ENCODE data around the gene LPCAT1.

Gene LPCAT1

DNA sequence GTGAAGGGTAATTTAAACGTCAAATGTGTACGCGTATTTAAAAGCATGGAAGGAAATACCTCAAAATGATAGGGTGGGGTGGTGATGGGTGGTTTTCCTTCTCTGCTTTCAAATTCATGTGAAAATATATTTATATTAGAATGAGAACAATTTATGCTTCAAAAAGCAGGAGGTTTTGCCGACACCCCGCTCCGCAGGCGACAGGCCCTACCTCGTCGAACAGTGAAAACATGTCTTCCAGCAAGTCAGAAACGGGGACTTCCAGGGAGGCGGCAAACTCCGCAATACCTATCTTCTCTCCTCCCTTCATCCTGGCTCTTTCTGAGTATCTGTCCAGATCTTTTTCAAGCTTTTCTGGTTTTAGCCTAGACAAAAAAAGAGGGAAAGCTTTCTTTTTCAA, 50.0 kb downstream of the LPCAT1 start:
- no peak for DNase-seq (ENCODE audit: low read depth)
- H3K4me3 ChIP-seq (ENCODE audit: low read depth, low read length), result no peak overlapping the region

DNA sequence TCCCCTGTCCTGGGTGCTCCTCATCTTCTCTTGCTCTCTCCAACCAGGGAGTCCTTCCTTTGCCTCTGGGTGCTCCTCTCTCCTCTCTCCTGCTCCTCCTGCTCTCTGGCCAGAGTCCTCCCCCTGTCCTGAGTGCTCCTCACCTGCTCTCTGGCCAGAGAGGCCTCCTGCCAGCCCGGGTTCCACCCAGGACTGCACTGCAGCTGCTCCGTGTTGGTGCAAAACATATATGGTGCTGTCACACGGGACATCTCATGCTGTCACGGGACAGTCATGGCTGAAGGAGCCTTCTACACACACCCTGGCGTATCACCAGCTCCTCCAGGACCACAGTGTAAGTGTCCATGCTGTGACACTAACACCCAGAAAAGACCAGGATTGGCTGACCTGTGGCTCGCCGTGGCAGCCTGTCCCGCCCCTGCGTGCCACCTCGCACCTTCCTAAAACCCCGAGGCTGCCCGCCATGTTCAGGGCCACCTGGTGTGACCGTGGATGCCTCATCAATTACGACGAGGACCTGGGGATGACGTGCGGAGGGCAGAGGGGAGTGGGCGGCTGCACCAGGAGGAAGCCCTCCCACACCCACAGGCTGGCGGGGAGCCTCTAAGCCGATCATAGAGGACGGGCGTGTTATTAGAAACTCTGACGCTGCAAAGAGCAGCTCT, 50.7 kb downstream of the LPCAT1 start:
- H3K4me3 ChIP-seq (ENCODE audit: low read depth, low read length), result no peak overlapping the region
- no peak for DNase-seq (ENCODE audit: low read depth)

DNA sequence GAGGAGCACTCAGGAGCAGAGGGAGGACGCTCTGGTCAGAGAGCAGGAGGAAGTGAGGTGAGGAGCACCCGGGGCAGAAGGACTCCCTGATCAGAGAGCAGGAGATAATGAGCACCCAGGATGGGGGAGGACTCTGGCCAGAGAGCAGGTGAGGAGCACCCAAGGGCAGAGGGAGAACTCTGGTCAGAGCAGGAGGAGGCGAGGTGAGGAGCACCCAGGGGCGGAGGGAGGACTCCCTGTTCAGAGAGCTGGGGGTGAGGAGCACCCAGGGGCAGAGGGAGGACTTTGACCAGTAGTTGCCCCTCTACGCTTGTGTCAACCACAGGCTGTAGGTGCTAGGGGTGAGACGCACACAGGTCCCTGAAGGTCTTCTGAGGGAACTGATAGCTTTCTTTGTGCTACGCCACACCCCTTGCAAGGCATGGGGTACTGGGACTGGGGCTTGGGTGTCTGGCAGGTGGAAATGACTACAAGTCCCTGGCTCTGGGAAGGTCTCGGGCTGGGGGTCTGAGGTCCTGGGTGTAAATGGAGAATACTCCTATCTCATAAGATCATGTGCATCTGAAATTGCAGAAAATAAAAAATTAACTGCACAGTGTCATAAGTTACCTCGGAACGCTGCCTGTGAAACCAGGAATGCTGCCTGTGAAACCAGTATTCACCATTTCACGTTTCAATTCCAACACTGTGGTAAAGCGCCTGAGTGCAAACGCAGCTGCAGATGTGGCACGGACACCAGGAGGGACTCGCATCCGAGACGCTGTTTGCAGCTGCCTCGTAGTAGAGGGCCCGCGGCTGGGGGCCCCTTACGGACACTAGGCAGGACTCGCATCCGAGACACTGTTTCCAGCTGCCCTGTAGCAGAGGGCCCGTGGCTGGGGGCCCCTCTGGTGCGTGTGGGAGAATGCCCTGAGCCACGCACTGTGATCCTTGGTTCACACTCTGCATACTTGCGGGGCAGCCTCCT, 51.5 kb downstream of the LPCAT1 start:
- no peak overlapping the region for H3K4me3 ChIP-seq (ENCODE audit: low read depth, low read length)
- no peak for DNase-seq (ENCODE audit: low read depth)

DNA sequence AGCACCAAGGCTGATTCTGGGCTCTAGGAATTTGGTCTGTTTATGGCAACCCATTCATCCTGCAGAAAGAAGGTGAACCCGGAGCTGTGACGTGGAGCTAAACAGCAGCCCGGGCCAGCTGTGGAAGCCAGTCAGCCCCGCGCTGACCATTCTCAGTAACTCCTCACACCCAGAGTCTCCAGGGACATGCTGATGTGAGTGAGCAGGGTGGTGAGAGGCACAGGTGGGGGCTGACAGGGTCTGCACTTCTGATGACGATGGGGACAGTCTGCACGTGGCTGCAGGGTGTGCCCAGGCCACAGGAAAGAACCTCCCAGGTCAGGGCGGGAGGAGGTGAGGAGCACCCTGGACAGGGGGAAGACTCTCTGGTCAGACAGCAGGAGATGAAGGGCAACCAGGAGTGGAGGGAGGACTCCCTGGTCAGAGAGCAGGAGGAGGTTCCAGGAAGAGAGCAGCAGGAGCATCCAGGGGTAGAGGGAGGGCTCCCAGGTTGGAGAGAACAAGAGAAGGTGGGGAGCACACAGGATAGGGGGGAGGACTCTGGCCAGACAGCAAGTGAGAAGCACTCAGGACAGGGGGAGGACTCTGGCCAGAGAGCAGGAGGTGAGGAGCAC, 52.4 kb downstream of the LPCAT1 start:
- DNase-seq (ENCODE audit: low read depth), result no peak
- H3K4me3 ChIP-seq (ENCODE audit: low read depth, low read length), result no peak overlapping the region

DNA sequence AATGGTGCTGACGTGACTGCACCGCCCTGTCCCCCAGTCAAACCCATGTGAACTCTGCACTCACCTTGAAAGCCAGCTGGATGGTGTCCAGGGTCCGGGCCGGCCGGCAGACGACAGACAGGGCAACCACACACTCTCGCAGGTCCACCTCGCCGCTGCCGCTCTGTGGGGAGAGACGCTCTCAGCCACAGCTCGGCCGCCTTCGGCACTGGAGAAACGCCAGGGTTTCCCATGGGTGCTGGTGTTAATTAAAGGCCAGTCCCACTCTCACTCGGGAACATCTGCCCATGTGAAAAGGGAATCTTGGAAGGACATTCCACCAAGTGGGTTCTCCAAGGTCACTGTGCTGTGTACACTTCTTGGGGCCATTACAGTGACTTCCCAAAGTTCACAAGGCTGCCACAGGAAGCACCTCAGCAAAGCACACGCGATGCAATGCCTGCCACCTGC, 53.0 kb downstream of the LPCAT1 start:
- H3K4me3 ChIP-seq (ENCODE audit: low read depth, low read length), result no peak overlapping the region
- DNase-seq (ENCODE audit: low read depth), result no peak

DNA sequence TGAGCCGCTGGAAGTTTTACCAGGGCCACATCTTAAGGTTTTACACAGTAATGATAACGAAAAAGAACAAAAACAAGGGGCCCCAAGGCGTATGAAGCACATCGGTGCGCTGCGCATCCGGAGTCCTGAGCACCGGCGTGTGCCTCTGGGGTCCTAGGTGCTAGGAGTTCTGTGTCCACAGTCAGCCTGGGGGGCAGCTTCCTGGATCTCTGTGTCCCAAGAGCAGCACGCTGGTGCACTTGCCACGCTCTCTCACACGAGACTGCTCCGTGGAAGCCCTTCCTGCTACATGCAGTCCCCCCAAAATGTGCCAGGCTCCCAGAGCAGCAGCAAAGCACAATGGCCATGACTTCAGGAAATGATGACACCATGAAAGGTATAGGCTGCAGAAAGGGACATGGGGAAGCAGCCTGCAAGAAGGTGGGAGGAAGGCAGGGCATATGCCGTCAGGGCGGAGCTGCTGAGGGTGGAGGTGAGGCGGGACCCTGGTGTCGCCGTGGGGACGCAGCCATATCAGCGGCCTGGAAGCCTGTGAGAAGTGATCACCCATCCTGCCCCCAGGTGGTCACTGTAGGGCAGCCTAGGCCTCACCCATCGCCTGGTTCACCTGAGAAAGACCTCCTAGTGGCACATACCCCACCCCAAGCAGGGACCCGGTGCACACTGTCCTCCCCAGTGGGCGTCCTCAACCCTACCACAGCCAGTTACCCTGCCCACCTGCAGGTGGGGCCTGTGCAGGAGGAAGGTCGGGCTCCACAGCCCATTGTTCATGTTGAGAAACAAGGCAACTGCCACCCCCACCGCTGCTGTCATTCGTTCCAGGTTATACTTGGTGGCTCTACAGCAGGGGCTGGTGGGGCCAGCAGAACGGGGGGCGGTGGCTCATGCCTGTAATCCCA, 54.9 kb downstream of the LPCAT1 start:
- DNase-seq (ENCODE audit: low read depth), result no peak
- H3K4me3 ChIP-seq (ENCODE audit: low read depth, low read length), result no peak overlapping the region

DNA sequence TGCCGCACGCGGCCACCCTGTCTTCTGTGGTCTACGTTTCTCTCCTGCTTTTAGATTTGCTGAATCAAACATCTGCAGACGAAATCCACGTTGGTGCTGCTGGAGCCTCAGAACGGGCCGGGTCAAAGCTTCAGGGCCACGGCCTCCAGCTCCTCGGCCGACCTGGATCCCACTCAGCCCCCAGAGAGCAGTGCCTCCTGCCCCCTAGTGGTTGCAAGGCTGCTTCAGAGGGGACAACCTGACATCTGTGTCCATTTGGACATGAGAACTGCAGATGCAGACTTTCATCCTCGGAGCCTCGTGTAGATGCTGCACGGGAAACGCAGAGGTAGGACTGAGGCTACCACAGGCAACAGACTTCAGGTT, 55.5 kb downstream of the LPCAT1 start:
- DNase-seq (ENCODE audit: low read depth), result no peak
- H3K4me3 ChIP-seq (ENCODE audit: low read depth, low read length), result no peak overlapping the region

DNA sequence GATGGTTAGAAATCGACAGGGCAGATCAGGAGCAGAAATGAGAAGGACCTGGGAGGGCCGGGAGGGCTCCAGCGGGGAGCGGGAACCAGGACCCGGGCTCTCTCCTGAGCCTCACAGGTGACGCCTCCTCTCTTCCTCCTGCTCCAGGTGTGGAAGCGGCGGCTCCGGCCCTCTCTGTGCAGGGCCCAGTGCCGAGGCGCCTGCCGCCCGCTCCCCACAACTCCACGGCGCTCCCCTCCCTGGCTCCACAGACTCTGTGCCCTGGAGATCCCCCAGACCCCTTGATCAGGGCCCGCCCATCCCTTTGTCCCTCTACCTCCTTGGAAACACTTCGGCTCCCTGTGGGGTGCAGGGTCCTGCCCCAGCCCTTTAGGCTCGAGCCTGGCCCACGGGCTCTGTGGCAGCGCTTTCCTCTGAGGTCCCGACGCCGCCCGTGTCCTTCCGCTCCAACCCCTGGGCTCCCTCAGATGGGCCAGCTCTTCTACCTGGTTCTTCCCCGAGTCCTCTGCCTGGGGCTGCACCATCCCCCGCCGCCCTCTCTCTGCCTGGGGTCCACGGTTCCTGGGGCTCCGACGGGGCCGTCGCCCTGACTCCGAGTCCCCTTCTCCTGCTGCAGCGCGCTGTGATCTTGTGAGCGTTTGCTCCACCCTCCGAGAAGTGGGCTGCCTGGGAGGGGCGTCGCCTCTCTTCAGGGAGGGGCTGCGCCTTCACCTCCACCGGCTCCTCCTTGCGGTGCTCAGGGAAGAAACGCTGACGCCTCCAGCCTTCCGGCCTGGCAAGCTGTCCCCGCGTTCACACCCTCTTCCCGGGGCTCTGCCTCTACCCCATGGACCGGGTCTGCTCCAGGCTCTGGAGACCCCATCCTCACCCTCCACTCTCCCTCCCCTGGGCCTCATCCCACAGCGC, 56.2 kb downstream of the LPCAT1 start:
- H3K4me3 ChIP-seq (ENCODE audit: low read depth, low read length), result no peak overlapping the region
- DNase-seq (ENCODE audit: low read depth), result no peak

DNA sequence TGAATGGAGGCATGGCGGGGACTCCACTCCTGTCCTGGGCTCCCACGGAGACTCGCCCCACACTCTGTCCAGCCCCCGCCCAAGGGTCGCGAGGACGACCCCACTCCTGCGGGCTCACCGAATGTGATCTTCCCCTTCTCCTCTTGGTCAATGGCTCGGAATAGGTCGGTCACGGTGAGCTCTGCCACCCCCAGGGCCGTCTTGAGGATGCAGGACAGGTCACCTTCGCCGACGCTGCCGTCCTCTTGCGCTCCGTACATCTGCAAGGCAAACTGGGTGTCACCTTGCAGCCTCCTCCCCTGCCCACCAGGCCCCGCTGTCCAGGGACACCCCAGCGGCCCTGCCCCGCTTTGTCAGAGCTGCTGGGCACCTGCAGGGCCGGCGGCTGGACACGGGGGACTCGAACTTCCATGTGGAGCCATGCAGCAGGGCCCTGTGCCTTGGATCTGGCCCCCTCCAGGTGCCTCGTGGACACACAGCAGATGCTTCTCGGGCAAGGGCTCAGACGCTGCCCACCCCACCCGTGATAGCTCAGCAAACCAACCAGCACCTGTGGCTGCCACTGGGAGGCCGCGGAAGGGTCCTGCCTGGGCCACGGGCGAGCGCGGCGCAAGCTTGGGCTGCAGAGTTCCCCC, 57.0 kb downstream of the LPCAT1 start:
- no peak for DNase-seq (ENCODE audit: low read depth)
- H3K4me3 ChIP-seq (ENCODE audit: low read depth, low read length), result no peak overlapping the region

DNA sequence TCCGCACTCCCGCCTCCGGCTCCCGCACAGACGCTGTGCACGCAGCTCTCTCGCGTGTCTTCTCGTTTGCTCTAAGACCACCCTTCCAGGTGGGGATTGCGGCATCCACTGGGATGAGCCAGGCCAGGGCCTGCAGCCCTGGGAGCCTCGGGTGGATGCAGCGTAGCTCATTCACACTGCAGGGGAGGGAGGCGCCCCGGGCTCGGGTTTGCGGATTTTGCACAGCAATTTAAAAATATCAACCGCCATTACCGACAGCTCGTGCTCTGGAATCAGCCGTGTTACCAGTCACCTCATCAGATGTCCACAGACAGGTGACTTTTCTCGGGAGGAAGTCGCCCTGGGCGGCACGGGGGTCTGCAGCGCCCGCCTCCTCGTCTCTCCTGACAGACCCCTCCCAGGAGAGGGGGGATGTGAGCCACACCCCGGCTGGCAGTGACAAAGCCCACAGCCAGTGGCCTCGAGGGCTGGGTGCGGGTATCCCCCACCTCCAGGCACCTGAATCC, 57.7 kb downstream of the LPCAT1 start:
- H3K4me3 ChIP-seq (ENCODE audit: low read depth, low read length), result no peak overlapping the region
- DNase-seq (ENCODE audit: low read depth), result no peak

DNA sequence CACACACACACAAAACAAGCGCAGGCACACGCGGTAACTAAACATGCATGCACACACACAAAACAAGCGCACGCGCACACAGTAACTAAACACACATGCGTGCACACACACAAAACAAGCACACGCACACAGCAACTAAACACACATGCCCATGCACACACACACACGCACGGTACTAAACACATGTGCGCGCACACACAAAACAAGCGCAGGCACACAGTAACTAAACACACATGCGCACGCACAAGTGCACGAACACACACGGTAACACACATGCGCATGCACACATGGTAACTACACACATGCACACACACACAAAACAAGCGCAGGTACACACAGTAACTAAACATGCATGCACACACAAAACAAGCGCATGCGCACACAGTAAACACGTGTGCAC, 58.6 kb downstream of the LPCAT1 start:
- H3K4me3 ChIP-seq (ENCODE audit: low read depth, low read length), result no peak overlapping the region

DNA sequence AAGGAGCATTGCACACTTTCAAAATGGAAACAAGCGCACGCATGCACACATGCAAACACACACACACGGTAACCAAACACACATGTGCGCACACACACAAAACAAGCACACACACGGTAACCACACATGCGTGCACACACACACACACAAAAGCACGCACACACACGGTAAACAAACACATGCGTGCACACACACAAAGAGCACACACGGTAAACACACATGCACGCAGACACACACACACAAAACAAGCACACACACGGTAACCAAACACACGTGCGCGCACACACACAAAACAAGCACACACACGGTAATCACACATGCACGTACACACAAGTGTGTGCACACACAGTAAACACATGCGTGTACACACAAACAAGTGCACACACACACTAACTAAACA, 59.2 kb downstream of the LPCAT1 start:
- DNase-seq (ENCODE audit: low read depth), result no peak
- H3K4me3 ChIP-seq (ENCODE audit: low read depth, low read length), result no peak overlapping the region

More for the DNA sequence above, 58.6 kb downstream of the LPCAT1 start:
- DNase-seq (ENCODE audit: low read depth), result no peak

DNA sequence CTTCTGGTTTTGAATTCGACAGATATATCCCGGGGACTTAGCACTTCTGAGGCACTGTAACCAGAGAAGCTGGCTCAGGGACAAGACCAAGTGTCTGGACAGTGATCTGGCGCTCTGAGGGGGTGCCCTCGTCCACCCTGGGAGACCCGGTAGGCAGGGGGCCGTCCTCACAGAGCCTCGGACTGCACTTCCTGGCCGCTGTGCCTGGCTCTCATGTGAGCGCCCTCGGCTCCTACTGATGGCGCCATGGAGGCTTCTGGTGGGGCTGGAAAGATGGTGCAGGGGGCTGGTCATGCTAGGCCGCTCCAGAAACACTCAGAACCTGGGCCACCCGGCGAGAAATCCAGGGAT, 59.7 kb downstream of the LPCAT1 start:
- no peak for DNase-seq (ENCODE audit: low read depth)
- H3K4me3 ChIP-seq (ENCODE audit: low read depth, low read length), result no peak overlapping the region

DNA sequence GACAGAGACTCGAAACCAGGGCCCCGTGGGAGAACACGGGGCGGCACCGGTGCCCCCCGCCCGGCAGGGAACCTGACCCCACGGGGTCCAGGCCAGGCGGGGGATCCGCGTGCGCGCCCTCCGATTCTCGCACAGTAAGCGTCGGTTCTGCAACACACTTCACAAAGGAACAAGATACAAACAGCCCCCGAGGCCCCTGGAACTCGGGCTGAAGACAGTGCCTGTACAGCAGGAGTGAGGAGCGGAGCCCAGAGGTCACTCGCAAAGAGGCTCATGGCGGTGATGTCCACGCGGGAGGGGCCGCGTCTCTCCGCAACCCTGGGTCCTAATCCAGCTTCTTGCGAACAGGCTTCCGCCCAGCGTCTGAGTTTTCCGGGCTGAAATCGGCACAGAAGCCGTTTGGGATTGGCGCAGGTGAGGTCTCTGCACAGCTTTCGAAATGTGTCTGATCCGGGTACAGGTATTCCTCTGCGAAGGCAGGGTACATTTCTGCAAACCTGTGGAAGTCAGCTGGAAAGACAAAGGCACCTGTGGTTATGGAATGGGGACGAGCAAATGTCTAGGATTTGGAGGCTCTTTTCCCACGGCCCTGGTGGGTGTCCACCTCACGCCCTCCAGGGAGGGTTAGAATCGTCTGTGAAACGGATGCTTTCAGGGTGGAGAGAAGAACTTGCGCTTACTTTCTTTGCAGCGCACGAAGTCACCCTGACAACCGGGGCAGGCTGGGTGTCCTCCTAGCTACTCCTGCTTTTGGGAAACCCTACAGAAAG, 60.2 kb downstream of the LPCAT1 start:
- no peak for DNase-seq (ENCODE audit: low read depth)
- H3K4me3 ChIP-seq (ENCODE audit: low read depth, low read length), result no peak overlapping the region

DNA sequence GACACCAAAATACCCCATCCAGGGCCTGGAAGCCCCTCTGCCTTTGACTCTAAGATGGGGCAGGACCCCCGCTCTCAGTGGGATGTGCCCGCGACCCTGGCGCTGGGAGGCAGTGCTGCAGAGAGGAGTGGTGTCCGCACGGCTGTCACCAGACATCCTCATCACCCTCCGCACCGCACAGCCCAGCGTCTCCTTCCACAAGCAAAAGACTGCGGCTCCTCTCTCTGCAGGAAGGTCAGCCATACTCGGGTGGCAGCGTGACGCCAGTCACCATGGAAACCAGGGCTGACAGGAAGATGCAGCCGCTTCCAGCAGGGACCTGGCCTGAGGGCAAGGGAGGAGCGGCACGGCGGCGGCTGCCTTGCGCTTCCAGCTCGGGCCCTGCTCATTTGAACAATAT, 61.4 kb downstream of the LPCAT1 start:
- no peak overlapping the region for H3K4me3 ChIP-seq (ENCODE audit: low read depth, low read length)
- DNase-seq (ENCODE audit: low read depth), result no peak

DNA sequence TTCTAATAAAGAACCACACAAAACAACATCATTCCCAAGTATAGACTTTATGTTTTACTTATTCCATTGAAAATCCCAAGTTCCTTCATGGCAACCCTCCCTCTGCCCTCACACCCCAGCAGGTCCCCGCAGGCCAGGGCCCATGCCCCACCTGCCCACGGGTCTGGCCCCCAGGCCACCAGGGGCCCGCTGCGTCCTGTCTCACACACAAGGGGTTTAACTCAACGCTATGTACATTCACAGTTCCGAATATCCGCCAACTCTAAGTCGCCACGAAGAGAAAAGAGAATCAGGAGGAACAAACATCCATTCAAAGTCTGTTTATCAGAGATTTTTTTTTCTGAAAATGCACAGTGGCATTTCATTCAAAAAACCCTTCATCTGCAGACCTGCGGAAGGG, 62.4 kb downstream of the LPCAT1 start:
- no peak for DNase-seq (ENCODE audit: low read depth)
- H3K4me3 ChIP-seq (ENCODE audit: low read depth, low read length), result no peak overlapping the region

DNA sequence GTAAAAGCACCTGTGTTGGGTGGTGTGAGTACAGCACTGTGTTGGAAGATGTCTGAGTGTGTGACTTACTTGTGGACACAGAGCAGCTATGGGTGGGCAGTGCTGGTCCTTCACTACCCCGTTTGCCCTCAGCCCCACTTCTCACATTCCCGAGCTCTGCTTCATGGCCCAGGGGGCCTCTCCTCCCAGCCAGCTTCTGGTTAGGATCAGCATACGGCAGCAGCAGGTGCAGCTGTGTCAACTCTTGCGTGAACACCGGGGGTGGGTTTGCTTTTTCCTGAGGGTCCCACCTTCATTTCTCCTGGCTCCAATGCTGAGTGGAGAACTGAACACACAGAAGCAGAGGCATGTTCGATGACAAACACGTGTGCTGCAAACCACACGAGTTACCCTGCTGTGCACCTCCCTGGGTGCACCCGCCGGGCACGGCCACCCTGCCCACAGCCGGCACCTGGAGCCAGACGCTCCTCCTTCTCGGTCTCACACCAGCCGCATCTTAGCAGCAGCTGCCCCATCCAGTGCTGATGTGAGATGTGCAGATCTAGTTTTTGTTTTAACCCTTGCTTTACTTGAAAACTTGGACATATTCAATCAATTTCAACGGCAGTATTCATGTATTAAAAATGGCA, 63.6 kb downstream of the LPCAT1 start:
- no peak for DNase-seq (ENCODE audit: low read depth)
- no peak overlapping the region for H3K4me3 ChIP-seq (ENCODE audit: low read depth, low read length)

All from skeletal muscle cell (primary cell).